Suppressor macrophage treated with lipopolysaccharide for 4 hours (primary cell): ENCODE data around the gene HRC.
"Not testable (repeated sequence)": the region's sequence is repeated elsewhere in the genome, so short reads cannot be mapped to it uniquely, and the experiment has no call there.

Experiments used
- DNase-seq: peaks from one replicate; pipeline ENCODE4 v3.0.0-alpha.2; 2020

HRC gene

DNA sequence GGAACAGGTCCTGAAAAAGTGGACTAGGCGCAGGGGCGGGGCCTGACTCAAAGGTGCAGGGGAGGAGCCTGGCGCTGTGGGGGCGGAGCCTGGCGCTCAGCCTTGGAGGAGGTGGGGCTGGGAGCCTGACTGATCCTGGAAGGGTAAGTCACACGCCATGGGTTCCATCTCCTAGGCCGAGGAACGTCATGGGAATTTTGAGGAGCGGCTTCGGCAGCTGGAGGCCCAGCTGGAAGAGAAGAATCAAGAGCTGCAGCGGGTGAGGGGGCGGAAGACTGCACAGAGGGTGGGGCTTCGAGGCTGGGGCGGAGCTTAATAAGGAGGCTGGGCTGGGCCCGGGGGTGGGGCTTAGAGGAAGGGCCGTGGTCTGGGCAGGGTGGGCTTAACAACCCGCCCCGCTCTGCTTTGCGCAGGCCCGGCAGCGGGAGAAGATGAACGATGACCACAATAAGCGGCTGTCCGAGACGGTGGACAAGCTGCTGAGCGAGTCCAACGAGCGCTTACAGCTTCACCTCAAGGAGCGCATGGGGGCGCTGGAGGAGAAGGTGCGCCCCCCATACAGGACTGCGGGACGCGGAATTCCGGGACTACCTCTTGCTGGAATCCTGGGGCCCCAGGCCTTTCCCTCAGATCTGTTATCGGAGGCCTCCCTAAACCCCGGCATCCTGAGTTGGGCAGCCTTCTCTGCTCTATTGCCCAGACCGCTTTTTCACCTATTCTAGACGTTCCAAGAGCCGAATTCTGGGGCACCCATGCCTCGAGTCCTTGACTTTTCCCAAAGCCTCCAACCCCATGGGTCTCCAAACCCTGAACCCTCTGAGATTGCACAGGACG, 21.4 kb downstream of the HRC start:
- DNase-seq: peak; percentile 45

- no peak for DNase-seq
These were observed 22.1 kb downstream of the HRC start for GRCh38 chr19:49132974-49133609.

- no peak for DNase-seq
These were observed 24.9 kb downstream of the HRC start for GRCh38 chr19:49130325-49130724.

- no peak for DNase-seq
These were observed 26.0 kb downstream of the HRC start for GRCh38 chr19:49129238-49129583.

DNA sequence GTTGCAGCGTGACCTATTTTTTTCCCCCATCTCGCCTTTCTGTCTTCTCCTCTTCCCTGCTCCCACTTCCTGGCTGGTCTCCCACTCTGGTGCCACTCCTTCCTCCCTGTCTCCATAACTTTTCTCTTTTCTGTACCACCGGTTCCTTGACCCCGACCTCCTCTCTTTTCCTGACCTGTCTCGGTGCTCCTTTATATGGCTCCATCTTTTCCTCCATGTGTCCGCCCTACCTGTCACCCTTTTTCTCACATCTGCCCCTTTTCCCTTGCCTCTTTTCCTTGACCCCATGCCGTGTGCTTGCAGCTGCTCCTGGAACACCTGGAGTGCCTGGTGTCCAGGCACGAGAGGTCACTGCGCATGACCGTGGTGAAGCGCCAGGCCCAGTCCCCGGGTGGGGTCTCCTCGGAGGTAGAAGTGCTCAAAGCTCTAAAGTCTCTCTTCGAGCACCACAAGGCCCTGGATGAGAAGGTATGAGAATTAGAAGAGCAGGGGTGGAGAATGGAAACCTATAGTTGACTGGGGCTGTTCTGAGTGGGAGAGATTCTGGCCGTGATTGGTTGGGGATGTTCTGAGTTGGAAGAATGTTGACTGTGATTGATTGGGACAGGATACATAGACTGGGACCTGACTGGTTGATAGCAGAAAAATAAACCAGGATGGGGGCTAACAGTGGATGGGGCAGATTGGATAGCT, 26.5 kb downstream of the HRC start:
- no peak for DNase-seq

GRCh38 chr19:49127674-49128544, 27.3 kb downstream of the HRC start:
- peak; percentile 98 for DNase-seq

GRCh38 chr19:49127225-49127624, 28.0 kb downstream of the HRC start:
- not testable (repeated sequence) for DNase-seq

GRCh38 chr19:49126575-49126974, 28.6 kb downstream of the HRC start:
- no peak for DNase-seq

DNA sequence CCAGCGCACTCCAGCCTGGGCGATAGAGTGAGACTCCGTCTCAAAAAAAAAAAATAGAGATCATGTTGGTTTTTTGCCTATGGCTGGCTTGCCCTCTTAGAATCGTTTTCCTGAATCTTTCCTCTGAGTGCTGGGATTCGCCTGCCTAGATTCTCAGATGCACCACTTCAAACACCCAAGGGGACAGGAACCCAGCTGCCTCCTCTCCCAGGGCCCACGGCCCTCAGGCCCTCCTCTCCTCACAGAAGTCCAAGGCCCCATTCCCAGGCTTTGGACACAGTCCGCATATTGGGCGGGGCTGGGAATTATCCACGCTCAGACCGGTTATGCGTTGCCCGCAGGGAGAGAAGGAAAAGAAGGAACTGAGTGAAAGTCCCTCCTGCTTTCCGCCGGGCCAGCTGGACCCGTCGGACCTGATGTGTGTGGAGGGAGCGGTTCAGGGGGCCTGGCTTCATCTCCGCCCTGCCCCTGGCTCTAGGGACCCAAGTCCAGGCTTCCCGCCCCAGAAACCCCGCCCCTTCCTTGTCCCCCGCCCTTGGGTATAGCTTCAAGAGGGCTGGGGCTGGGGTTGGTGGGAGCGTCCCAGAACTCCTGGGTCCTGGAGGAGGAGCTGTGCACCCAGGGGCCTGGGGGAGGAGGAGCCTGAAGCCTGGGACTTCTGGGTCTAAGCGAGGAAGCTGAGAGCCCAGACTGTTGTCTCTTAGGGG, 30.0 kb downstream of the HRC start:
- DNase-seq: no peak

GRCh38 chr19:49123285-49123684, 31.9 kb downstream of the HRC start:
- DNase-seq: not testable (repeated sequence)

DNA sequence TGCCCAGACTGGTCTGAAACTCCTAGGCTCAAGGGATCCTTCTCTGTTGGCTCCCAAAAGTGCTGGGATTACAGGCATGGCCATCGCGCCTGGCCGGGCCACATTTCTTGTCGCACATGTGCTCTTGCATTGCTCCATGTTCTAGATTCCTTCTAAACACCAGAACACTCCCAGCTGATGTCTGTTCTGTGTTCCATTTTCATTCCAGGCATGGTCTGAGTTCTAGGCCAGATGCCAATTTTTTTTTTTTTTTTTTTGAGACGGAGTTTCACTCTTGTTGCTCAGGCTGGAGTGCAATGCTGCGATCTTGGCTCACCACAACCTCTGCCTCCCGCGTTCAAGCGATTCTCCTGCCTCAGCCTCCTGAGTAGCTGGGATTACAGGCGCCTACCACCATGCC, 33.4 kb downstream of the HRC start:
- not testable (repeated sequence) for DNase-seq

- no peak for DNase-seq
These were observed 34.3 kb downstream of the HRC start for GRCh38 chr19:49120868-49121267.

GRCh38 chr19:49120325-49120683, 34.9 kb downstream of the HRC start:
- no peak for DNase-seq

- DNase-seq: peak; percentile 50
These were observed 35.5 kb downstream of the HRC start, which contains the start of gene PPFIA3 for GRCh38 chr19:49119411-49120324. Gene PPFIA3, plus strand, starts transcription at chr19:49119544. Its CDS starts 8,330 bp downstream, at chr19:49127874.

DNA sequence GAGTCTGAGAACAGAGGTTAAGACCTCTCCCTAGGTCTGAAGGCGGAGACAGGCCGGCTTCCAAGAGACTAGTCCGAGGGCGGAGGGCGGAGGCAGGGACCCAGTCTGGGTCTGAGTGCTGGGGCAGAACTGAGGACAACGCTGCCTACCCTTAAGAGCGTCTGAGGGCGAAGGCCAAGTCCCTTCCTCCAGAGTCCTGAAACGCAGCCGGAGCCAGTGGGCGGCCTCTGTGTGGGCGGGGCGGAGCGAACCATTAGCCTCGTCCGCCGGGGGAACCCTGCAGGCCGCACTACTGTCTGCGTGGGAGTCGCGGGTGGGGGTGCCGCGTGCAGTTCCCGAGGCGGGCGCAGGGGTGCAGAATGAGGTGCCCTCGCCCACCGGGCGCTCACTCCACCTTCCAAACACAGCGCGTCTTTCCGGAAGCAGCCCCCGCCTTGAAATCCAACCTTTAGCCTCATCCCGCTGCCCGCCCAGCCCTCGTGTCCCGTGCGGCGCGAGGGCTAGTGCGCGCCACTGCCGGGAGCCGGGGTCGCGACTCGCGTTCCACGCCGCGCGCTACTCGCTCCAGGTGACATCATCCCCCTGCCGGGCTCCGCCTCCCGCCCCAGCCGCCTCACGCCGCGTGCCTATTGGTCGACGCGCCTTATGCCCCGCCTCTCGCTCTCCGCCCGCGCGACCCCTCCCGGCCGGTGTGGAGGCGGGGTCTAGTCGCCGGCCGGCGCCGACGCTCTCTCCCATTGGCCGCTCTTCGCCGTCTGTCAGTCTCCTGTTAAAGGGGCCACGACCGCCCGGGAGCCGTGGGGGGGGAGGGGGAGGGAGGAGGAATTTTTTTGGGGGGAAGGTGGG, 36.4 kb downstream of the HRC start, which contains the start of gene C19orf73:
C19orf73 (minus strand) TSS at position 579 of the 846 bp plus-strand sequence; CDS start at position 458, 121 bp downstream.
- DNase-seq: peak; percentile 97

DNA sequence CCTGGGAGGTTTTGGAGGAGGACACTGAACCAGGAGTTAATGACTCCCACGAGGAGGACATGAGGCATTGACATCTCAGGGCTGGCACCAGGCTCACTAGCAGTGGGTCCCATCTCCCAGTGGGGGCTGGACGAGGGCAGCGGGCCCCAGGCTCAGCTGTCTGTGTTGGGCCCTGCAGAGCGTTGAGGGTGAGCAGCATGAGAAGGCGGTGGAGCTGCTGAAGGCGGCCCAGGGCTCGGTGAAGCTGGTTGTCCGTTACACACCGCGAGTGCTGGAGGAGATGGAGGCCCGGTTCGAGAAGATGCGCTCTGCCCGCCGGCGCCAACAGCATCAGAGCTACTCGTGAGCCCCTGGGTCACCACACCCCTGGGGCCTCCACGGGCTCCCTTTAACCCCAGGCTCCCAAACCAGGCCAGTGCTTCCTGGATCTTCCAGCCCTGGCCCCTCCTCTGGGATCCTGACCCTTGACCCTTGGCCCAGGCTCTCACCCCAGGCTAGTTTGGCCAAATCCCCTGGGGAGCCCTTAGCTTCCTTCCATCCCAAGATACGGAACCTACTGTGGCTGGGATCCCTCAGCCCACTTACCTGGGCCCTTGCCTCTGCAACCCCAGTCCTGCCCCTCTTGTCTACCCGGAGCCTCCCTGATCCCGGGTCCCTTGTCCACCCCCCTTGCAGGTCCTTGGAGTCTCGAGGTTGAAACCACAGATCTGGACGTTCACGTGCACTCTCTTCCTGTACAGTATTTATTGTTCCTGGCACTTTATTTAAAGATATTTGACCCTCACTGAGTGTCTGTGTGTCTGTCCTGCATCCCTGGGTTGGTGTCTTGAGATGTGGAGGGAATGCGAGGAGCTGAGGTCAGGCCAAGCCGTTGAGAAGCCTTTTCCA, 37.3 kb downstream of the HRC start:
- no peak for DNase-seq

GRCh38 chr19:49116544-49116943, 38.7 kb downstream of the HRC start:
- DNase-seq: peak; percentile 62

DNA sequence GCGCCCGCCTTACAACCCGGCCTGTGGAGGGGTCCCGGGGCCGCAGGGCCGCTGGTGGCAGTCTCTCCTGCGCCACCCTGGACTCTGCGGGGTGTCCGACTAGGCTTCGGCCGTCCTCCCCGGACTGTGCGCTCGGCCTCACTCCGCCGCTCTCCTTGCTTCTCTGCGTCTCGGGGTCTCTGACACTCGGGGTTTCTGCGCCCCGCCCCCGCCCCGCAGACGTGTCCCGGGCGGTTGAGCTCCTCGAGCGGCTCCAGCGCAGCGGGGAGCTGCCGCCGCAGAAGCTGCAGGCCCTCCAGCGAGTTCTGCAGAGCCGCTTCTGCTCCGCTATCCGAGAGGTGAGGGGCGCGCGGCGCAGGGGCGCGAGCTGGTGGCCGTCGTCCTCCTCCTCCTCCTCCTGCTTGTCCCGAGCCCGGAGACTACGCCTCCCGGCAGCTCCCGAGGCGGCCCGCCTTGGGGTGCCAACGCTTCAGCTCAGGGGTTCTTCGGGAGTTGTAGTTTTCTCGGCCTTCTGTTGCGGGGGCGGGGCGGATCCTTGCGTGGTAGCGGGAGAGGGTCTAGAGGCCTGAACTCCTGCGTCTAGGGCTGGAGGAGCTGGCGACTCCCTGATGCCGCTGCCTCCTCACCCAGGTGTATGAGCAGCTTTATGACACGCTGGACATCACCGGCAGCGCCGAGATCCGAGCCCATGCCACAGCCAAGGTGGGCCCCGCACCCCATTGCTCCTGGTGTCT, 40.4 kb downstream of the HRC start:
- peak; percentile 35 for DNase-seq
